Measurements from ENCODE around the gene SLC6A19. TPM values are rescaled to one million over a fixed set of nuclear protein-coding genes. Genes with fewer than 3 reads are reported as not detected.

The SLC6A19 gene
- total and polyA plus RNA-seq, 10 donors = under 0.01 to 0.50 TPM; not detected in 8

GRCh38 chr5:1178529-1179382 is 22.6 kb upstream of the SLC6A19 start:
- 60 to 80% (median 76%) methylated on average over 16 to 33 of the region's 34 CpGs; no CpG with 5 or more reads in 2 of the 5 donors for WGBS, 5 donors
- H3K27me3 ChIP-seq (replicated peaks in 1 of 7) = peaks cover 0 to 53% (median 0%) of the 10 kb centered on the region in 7 donors
- DNase-seq = no peak
- H3K4me3 ChIP-seq = no peak overlapping the region
- no peaks in the 10 kb centered on the region for H3K36me3 ChIP-seq
- H3K4me1 ChIP-seq = peaks cover 0 to 24% (median 3%) of the 10 kb centered on the region in 6 donors
- intact Hi-C loops (cut with DNase I; ENCODE audit: low total_unique reads) = no loop called here
- H3K27ac ChIP-seq = no peak overlapping the region
- TF ChIP-seq, protein P1, sequence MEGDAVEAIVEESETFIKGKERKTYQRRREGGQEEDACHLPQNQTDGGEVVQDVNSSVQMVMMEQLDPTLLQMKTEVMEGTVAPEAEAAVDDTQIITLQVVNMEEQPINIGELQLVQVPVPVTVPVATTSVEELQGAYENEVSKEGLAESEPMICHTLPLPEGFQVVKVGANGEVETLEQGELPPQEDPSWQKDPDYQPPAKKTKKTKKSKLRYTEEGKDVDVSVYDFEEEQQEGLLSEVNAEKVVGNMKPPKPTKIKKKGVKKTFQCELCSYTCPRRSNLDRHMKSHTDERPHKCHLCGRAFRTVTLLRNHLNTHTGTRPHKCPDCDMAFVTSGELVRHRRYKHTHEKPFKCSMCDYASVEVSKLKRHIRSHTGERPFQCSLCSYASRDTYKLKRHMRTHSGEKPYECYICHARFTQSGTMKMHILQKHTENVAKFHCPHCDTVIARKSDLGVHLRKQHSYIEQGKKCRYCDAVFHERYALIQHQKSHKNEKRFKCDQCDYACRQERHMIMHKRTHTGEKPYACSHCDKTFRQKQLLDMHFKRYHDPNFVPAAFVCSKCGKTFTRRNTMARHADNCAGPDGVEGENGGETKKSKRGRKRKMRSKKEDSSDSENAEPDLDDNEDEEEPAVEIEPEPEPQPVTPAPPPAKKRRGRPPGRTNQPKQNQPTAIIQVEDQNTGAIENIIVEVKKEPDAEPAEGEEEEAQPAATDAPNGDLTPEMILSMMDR (IDR thresholded peaks at IDR 0.05 in 8 of 11, conservative IDR thresholded peaks at IDR 0.05 in 3 of 11) = no peak
- TF ChIP-seq POLR2A (IDR thresholded peaks at IDR 0.05) (no peak), POLR2AphosphoS5 (IDR thresholded peaks at IDR 0.05) (peak in 2 of 3 donors; percentile 27 to 42)
- no peaks in the 10 kb centered on the region for H3K9me3 ChIP-seq

DNA sequence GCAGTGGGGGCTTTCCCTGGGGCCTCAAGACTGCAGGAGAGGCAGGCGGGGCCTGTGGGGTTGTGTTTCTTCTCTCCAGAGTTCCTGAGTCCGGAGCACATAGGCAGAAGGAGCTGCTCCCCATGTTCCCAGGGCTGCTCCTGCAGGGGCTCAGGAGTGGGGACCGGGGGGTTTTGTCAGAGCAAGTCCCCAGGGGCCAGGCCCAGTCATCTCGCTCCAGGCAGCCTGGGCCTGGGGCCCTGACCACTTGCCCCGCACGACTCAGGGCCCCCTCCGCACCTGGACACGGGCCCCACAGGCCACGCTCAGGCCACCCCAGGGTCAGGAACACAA is 22.0 kb upstream of the SLC6A19 start:
- Histone ChIP-seq H3K9me3 (no peaks in the 10 kb centered on the region), H3K36me3 (no peaks in the 10 kb centered on the region), H3K4me1 (peaks cover 0 to 24% (median 3%) of the 10 kb centered on the region in 6 donors), H3K27me3 (replicated peaks in 1 of 7) (peaks cover 0 to 49% (median 0%) of the 10 kb centered on the region in 7 donors), H3K27ac (no peak overlapping the region), H3K4me3 (no peak overlapping the region)
- TF ChIP-seq POLR2A (IDR thresholded peaks at IDR 0.05) = no peak
- TF ChIP-seq, protein P1 (IDR thresholded peaks at IDR 0.05 in 8 of 11, conservative IDR thresholded peaks at IDR 0.05 in 3 of 11) = no peak
- no peak for TF ChIP-seq POLR2AphosphoS5 (IDR thresholded peaks at IDR 0.05)
- no peak for DNase-seq
- WGBS, 5 donors = 85 to 98% (median 85%) methylated on average over 7 to 9 of the region's 9 CpGs; no CpG with 5 or more reads in 2 of the 5 donors
- intact Hi-C loops (cut with DNase I; ENCODE audit: low total_unique reads) = no loop called here

DNA sequence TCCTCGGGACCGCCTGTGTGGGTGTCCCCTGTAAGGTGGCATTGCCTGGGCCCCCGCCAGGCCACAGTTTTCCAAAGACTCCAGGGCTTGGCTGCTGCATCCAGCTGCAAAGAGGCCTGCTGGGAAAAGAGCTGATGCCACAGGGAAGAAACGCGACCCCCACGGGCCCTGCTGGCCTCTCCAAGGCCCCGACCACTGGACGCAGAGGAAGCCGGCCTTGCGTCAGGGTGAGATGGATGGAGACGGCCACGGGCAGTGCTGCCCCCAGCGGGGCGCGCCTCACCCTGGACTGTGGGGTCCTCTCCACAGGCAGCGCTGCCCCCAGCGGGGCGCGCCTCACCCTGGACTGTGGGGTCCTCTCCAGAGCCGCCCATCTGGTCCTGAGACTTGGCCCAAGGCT is 21.3 kb upstream of the SLC6A19 start:
- WGBS, 5 donors = 88 to 96% (median 93%) methylated on average over 8 to 17 of the region's 20 CpGs; no CpG with 5 or more reads in 2 of the 5 donors
- Histone ChIP-seq H3K4me1 (peaks cover 0 to 24% (median 3%) of the 10 kb centered on the region in 6 donors), H3K27ac (no peak overlapping the region), H3K4me3 (no peak overlapping the region), H3K27me3 (replicated peaks in 1 of 7) (peaks cover 0 to 43% (median 0%) of the 10 kb centered on the region in 7 donors), H3K9me3 (no peaks in the 10 kb centered on the region), H3K36me3 (no peaks in the 10 kb centered on the region)
- TF ChIP-seq, protein P1 (IDR thresholded peaks at IDR 0.05 in 8 of 11, conservative IDR thresholded peaks at IDR 0.05 in 3 of 11) = no peak
- no peak for TF ChIP-seq POLR2AphosphoS5 (IDR thresholded peaks at IDR 0.05)
- no peak for TF ChIP-seq POLR2A (IDR thresholded peaks at IDR 0.05)
- intact Hi-C loops (cut with DNase I; ENCODE audit: low total_unique reads) = no loop called here
- no peak for DNase-seq

GRCh38 chr5:1180841-1181271 is 20.5 kb upstream of the SLC6A19 start:
- TF ChIP-seq POLR2A (IDR thresholded peaks at IDR 0.05) (no peak), POLR2AphosphoS5 (IDR thresholded peaks at IDR 0.05) (no peak)
- TF ChIP-seq, protein P1 (IDR thresholded peaks at IDR 0.05 in 8 of 11, conservative IDR thresholded peaks at IDR 0.05 in 3 of 11) = no peak
- no peak overlapping the region for H3K4me3 ChIP-seq
- intact Hi-C loops (cut with DNase I; ENCODE audit: low total_unique reads) = no loop called here
- H3K27me3 ChIP-seq (replicated peaks in 1 of 7) = peaks cover 0 to 44% (median 0%) of the 10 kb centered on the region in 7 donors
- WGBS, 5 donors = 72 to 80% (median 76%) methylated on average over 14 to 20 of the region's 20 CpGs
- H3K36me3 ChIP-seq = no peaks in the 10 kb centered on the region
- no peak for DNase-seq
- H3K27ac ChIP-seq = no peak overlapping the region
- H3K9me3 ChIP-seq = no peaks in the 10 kb centered on the region
- H3K4me1 ChIP-seq = peaks cover 0 to 30% (median 3%) of the 10 kb centered on the region in 6 donors
